ENCODE measurements around the gene CSNK1G1. TPM values are rescaled to one million over a fixed set of nuclear protein-coding genes. Genes with fewer than 3 reads are reported as not detected.

Gene CSNK1G1
- total and polyA plus RNA-seq, 2 of the 8 experiments (the other 6 are each of a cell fraction or from before 2014, with no cell fraction given): 6.0 to 12.9 TPM

GRCh38 chr15:64282701-64283100, 73.3 kb downstream of the CSNK1G1 start (continued):
- TF ChIP-seq CHD7 (IDR thresholded peaks at IDR 0.05; ENCODE audit: insufficient replicate concordance, low read length) (no peak), KDM5A (IDR thresholded peaks at IDR 0.05; ENCODE audit: low read length) (no peak), SIRT6 (IDR thresholded peaks at IDR 0.05; ENCODE audit: low read length) (no peak)
